ENCODE measurements around the gene P2RY2.
"Not testable (repeated sequence)": the region's sequence is repeated elsewhere in the genome, so short reads cannot be mapped to it uniquely, and the experiment has no call there.

Gene P2RY2

GRCh38 chr11:73193251-73194033 lies 24.6 kb upstream of the P2RY2 start:
- Mint-ChIP-seq H3K27ac (peak overlapping the region; percentile 33), H3K4me3 (no peak overlapping the region), H3K27me3 (no peaks in the 10 kb centered on the region), H3K9me3 (no peaks in the 10 kb centered on the region), H3K4me1 (peaks cover 28 to 34% of the 10 kb centered on the region in 2 donors), H3K36me3 (no peaks in the 10 kb centered on the region)
- no peak for DNase-seq
- ATAC-seq (replicated peaks) = peak in 1 of 2 donors; percentile 37

DNA sequence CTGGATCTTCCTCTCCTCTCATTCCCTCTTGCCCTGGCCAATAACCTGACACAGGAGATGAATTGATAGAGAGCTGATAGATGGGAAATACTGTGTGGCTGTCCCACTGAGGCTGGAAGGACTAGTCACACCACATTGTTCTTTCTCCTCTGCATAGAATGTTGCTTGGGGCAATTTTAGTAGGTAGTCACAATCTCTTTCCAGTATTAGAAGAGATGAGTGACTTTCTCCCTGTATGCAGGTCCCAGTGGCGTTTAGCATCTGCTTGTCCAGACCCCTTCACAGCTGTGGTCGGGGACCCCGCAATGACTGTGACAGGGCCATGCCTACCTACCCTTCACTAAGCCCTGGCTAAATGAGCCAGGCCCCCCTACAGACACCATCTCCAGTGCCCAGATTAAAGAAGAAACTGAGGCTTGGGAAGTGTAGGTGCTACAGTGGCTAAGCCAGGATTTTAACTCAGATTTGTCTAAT lies 24.0 kb upstream of the P2RY2 start:
- H3K27ac Mint-ChIP-seq = no peak overlapping the region
- no peaks in the 10 kb centered on the region for H3K36me3 Mint-ChIP-seq
- H3K4me3 Mint-ChIP-seq = no peak overlapping the region
- H3K4me1 Mint-ChIP-seq = peaks cover 26 to 28% of the 10 kb centered on the region in 2 donors
- H3K27me3 Mint-ChIP-seq = no peaks in the 10 kb centered on the region
- DNase-seq (no peak), ATAC-seq (replicated peaks) (no peak)
- no peaks in the 10 kb centered on the region for H3K9me3 Mint-ChIP-seq

GRCh38 chr11:73194593-73194992 lies 23.5 kb upstream of the P2RY2 start:
- Mint-ChIP-seq H3K27me3 (no peaks in the 10 kb centered on the region), H3K36me3 (no peaks in the 10 kb centered on the region), H3K4me1 (peaks cover 20 to 22% of the 10 kb centered on the region in 2 donors), H3K9me3 (no peaks in the 10 kb centered on the region), H3K27ac (no peak overlapping the region), H3K4me3 (no peak overlapping the region)
- ATAC-seq (replicated peaks) (no peak), DNase-seq (no peak)

- Mint-ChIP-seq H3K27me3 (peaks cover 0 to 3% of the 10 kb centered on the region in 2 donors), H3K36me3 (no peaks in the 10 kb centered on the region), H3K27ac (no peak overlapping the region), H3K9me3 (no peaks in the 10 kb centered on the region), H3K4me1 (peaks cover 13 to 14% of the 10 kb centered on the region in 2 donors), H3K4me3 (no peak overlapping the region)
- ATAC-seq (replicated peaks) (no peak), DNase-seq (no peak)
Observed at GRCh38 chr11:73195191-73196007, 22.7 kb upstream of the P2RY2 start.

DNA sequence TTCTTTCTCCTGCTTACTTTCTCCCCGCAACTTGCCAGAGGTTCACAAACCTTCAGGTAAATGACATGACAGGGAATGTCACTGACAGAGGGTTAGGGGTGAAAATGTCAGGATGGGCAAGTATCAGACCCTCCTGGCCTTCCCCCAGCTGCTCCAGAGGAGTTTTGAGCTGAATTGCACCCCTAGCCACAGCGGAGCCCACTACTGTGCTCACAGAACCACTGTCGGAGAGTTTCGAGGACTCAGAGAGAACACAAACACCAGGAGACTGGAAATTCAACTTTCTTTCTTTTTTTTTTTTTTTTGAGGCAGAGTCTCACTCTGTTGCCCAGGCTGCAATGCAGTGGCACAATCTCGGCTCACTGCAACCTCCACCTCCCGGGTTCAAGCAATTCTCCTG lies 21.5 kb upstream of the P2RY2 start:
- H3K4me3 Mint-ChIP-seq = no peak overlapping the region
- no peaks in the 10 kb centered on the region for H3K9me3 Mint-ChIP-seq
- no peaks in the 10 kb centered on the region for H3K36me3 Mint-ChIP-seq
- DNase-seq = no peak
- ATAC-seq (replicated peaks) = no peak
- peaks cover 3% of the 10 kb centered on the region in 2 donors for H3K4me1 Mint-ChIP-seq
- peaks cover 0 to 5% of the 10 kb centered on the region in 2 donors for H3K27me3 Mint-ChIP-seq
- no peak overlapping the region for H3K27ac Mint-ChIP-seq

DNA sequence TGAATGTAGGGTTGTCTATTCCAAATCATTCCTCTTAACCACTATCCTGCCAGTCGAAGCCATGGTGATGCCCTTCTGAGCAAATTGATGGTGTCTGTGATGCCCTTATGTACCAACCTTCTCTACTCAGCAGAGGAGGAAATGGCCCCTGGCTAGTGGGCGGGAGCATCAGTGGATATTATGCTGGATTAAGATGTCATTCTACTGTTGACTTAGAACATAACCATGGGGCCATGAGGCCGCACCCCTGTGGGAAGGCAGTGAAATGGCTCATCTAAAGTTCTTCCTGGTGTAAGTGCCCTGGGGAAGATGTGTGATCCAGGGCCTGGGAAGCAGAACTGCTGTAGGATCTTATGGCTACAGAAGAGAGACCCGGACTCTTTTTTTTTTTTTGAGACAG lies 20.7 kb upstream of the P2RY2 start:
- no peak overlapping the region for H3K27ac Mint-ChIP-seq
- H3K36me3 Mint-ChIP-seq = no peaks in the 10 kb centered on the region
- H3K9me3 Mint-ChIP-seq = no peaks in the 10 kb centered on the region
- DNase-seq (no peak), ATAC-seq (replicated peaks) (no peak)
- peaks cover 0 to 5% of the 10 kb centered on the region in 2 donors for H3K27me3 Mint-ChIP-seq
- H3K4me3 Mint-ChIP-seq = no peak overlapping the region
- peaks cover 0 to 3% of the 10 kb centered on the region in 2 donors for H3K4me1 Mint-ChIP-seq

- H3K27me3 Mint-ChIP-seq, H3K27ac Mint-ChIP-seq: not testable (repeated sequence)
Observed at GRCh38 chr11:73197787-73198186, 20.3 kb upstream of the P2RY2 start.

DNA sequence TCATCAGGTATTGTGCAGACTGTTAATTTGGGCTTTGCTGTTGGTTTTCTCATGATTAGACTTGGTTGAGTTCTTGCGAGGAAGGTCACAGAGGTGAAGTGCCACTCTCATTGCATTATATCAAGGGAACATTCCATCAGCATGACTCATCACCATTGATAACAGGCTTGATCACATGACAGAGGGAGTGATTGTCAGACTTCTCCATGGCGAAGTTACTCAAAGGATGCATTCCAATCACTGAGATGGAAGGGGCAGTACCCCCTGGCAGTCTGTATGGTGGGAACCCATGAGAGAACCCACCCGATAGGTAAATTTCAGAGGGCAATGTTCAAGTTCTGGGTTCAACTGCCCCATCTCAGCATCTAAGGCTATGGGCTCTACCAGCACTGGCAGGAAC lies 19.4 kb upstream of the P2RY2 start:
- H3K36me3 Mint-ChIP-seq = no peaks in the 10 kb centered on the region
- ATAC-seq (replicated peaks) (no peak), DNase-seq (no peak)
- H3K27ac Mint-ChIP-seq = no peak overlapping the region
- peaks cover 5% of the 10 kb centered on the region in 2 donors for H3K27me3 Mint-ChIP-seq
- no peak overlapping the region for H3K4me3 Mint-ChIP-seq
- H3K4me1 Mint-ChIP-seq = no peaks in the 10 kb centered on the region
- H3K9me3 Mint-ChIP-seq = no peaks in the 10 kb centered on the region

More at GRCh38 chr11:73197787-73198186, 20.3 kb upstream of the P2RY2 start:
- DNase-seq; ATAC-seq (replicated peaks); H3K36me3 Mint-ChIP-seq; H3K4me3 Mint-ChIP-seq; H3K4me1 Mint-ChIP-seq; H3K9me3 Mint-ChIP-seq: not testable (repeated sequence)

GRCh38 chr11:73199446-73199845 lies 18.6 kb upstream of the P2RY2 start:
- H3K4me3 Mint-ChIP-seq = no peak overlapping the region
- DNase-seq (no peak), ATAC-seq (replicated peaks) (no peak)
- H3K36me3 Mint-ChIP-seq = no peaks in the 10 kb centered on the region
- peaks cover 5 to 6% of the 10 kb centered on the region in 2 donors for H3K27me3 Mint-ChIP-seq
- no peak overlapping the region for H3K27ac Mint-ChIP-seq
- H3K9me3 Mint-ChIP-seq = no peaks in the 10 kb centered on the region
- H3K4me1 Mint-ChIP-seq = peaks cover 0 to 3% of the 10 kb centered on the region in 2 donors

GRCh38 chr11:73200256-73200655 lies 17.8 kb upstream of the P2RY2 start:
- DNase-seq (no peak), ATAC-seq (replicated peaks) (no peak)
- no peak overlapping the region for H3K27ac Mint-ChIP-seq
- no peaks in the 10 kb centered on the region for H3K36me3 Mint-ChIP-seq
- peaks cover 6 to 9% of the 10 kb centered on the region in 2 donors for H3K27me3 Mint-ChIP-seq
- no peak overlapping the region for H3K4me3 Mint-ChIP-seq
- peaks cover 0 to 8% of the 10 kb centered on the region in 2 donors for H3K4me1 Mint-ChIP-seq
- no peaks in the 10 kb centered on the region for H3K9me3 Mint-ChIP-seq

DNA sequence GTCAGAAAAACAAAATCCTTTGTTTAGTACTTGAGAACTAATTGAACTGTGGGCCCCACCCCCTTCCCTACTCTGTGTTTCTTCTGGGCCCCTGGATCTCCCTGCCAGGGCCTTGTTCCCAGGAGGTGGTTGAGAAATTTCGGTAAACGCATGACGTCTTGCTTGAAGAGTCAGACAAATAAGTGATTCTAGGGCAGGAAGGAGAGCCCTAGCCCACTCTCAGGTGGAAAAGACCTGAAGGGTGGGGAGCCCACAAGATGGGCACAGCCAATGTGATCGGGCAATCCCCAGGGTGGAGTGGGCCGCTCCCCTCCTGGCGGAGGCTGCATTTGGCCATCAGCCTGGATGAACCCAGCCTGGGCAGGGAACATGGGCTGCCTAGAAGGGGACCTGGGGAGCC lies 16.8 kb upstream of the P2RY2 start:
- no peak overlapping the region for H3K4me3 Mint-ChIP-seq
- ATAC-seq (replicated peaks) = no peak
- H3K9me3 Mint-ChIP-seq = no peaks in the 10 kb centered on the region
- no peak overlapping the region for H3K27ac Mint-ChIP-seq
- no peak for DNase-seq
- H3K36me3 Mint-ChIP-seq = no peaks in the 10 kb centered on the region
- H3K4me1 Mint-ChIP-seq = peaks cover 0 to 8% of the 10 kb centered on the region in 2 donors
- H3K27me3 Mint-ChIP-seq = peaks cover 6 to 12% of the 10 kb centered on the region in 2 donors

DNA sequence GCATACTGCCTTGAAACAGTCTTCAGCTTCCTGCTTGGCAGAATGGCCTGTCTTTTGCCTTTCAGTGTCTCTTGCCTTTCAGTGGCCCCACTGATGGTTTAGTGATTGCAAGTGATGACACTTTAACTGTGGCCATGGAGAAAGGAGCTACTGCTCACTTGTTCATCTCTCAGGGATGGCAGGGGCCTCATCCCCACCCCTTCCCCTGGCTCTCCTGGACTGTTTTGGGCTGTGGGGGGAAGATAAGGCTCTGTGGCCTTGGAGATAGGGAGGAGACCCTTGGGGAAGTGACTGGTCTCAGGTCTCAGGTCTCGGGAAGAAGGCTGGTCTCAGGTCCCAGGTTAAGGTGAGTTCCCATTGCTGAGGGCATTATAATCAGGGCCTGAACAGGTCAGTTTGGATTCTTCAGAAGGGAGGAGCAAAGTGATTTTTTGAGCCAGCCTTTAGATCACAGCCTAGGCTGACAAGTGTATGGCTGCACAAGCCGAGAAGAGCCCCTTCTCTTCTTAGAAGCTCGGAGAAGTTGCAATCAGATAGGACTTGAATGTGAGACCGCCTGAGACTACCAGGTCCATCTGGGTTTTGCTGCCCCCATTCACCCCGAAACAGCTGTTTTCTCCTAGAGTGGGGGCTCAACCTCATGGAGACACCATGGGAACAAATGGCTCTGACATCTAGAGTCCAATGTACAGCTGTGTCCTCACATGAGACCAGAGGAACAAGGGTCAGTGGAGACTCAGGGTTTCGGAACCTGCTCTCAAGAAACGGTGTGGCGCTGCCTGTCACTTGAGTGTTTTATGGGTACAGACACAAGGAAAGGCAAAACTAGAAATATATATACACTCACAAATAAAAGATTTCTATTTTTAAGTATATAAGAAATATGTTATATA lies 15.9 kb upstream of the P2RY2 start:
- ATAC-seq (replicated peaks) (no peak), DNase-seq (no peak)
- peaks cover 0 to 8% of the 10 kb centered on the region in 2 donors for H3K4me1 Mint-ChIP-seq
- peaks cover 6 to 12% of the 10 kb centered on the region in 2 donors for H3K27me3 Mint-ChIP-seq
- H3K4me3 Mint-ChIP-seq = no peak overlapping the region
- H3K36me3 Mint-ChIP-seq = no peaks in the 10 kb centered on the region
- H3K9me3 Mint-ChIP-seq = no peaks in the 10 kb centered on the region
- no peak overlapping the region for H3K27ac Mint-ChIP-seq

- DNase-seq = no peak
- Mint-ChIP-seq H3K36me3 (no peaks in the 10 kb centered on the region), H3K4me1 (peaks cover 0 to 8% of the 10 kb centered on the region in 2 donors), H3K27ac (no peak overlapping the region), H3K27me3 (peaks cover 6 to 12% of the 10 kb centered on the region in 2 donors), H3K9me3 (no peaks in the 10 kb centered on the region), H3K4me3 (no peak overlapping the region)
- ATAC-seq (replicated peaks) = no peak
Observed at GRCh38 chr11:73203322-73203721, 14.8 kb upstream of the P2RY2 start.

- Mint-ChIP-seq H3K27me3 (peaks cover 6 to 12% of the 10 kb centered on the region in 2 donors), H3K27ac (no peak overlapping the region), H3K4me1 (peaks cover 0 to 8% of the 10 kb centered on the region in 2 donors), H3K9me3 (no peaks in the 10 kb centered on the region), H3K4me3 (no peak overlapping the region), H3K36me3 (no peaks in the 10 kb centered on the region)
- DNase-seq = no peak
- no peak for ATAC-seq (replicated peaks)
Observed at GRCh38 chr11:73203790-73204189, 14.3 kb upstream of the P2RY2 start.
